ENCODE results near the gene APLNR.

GRCh38 chr11:57203882-57204480 lies 33.1 kb downstream of the APLNR start:
- TF ChIP-seq GATA2 (IDR thresholded peaks at IDR 0.05; ENCODE audit: low read depth, low read length) (no peak), GATA3 (IDR thresholded peaks at IDR 0.05; ENCODE audit: low read depth, low read length) (no peak)

All from SH-SY5Y (cell line).